ENCODE results near the gene ARRB1.

The ARRB1 gene

GRCh38 chr11:75301601-75302345, 49.7 kb downstream of the ARRB1 start:
- in situ Hi-C loops (cut with MboI; ENCODE audit: low sequenced_read_pairs) = no loop called here
- Histone ChIP-seq H3K27me3 (ENCODE audit: low read depth) (no peaks in the 10 kb centered on the region), H3K36me3 (replicated peaks) (no peaks in the 10 kb centered on the region), H3K4me3 (no peak overlapping the region), H3K9me3 (no peaks in the 10 kb centered on the region), H3K4me1 (no peaks in the 10 kb centered on the region)
- DNase-seq (ENCODE audit: low spot score in 2 of 2) = no peak

GRCh38 chr11:75301131-75301530, 50.3 kb downstream of the ARRB1 start:
- in situ Hi-C loops (cut with MboI; ENCODE audit: low sequenced_read_pairs) = no loop called here
- H3K9me3 ChIP-seq = no peaks in the 10 kb centered on the region
- no peaks in the 10 kb centered on the region for H3K36me3 ChIP-seq (replicated peaks)
- no peaks in the 10 kb centered on the region for H3K4me1 ChIP-seq
- no peaks in the 10 kb centered on the region for H3K27me3 ChIP-seq (ENCODE audit: low read depth)
- no peak overlapping the region for H3K4me3 ChIP-seq
- no peak for DNase-seq (ENCODE audit: low spot score in 2 of 2)

GRCh38 chr11:75298976-75299260, 52.5 kb downstream of the ARRB1 start:
- in situ Hi-C loops (cut with MboI; ENCODE audit: low sequenced_read_pairs) = no loop called here
- H3K4me1 ChIP-seq = no peaks in the 10 kb centered on the region
- no peak overlapping the region for H3K4me3 ChIP-seq
- no peaks in the 10 kb centered on the region for H3K9me3 ChIP-seq
- no peak for DNase-seq (ENCODE audit: low spot score in 2 of 2)
- H3K36me3 ChIP-seq (replicated peaks) = no peaks in the 10 kb centered on the region
- H3K27me3 ChIP-seq (ENCODE audit: low read depth) = no peaks in the 10 kb centered on the region

- Histone ChIP-seq H3K36me3 (replicated peaks) (no peaks in the 10 kb centered on the region), H3K27me3 (ENCODE audit: low read depth) (no peaks in the 10 kb centered on the region), H3K4me3 (no peak overlapping the region), H3K9me3 (no peaks in the 10 kb centered on the region), H3K4me1 (no peaks in the 10 kb centered on the region)
- in situ Hi-C loops (cut with MboI; ENCODE audit: low sequenced_read_pairs) = no loop called here
- DNase-seq (ENCODE audit: low spot score in 2 of 2) = no peak
These were observed 53.1 kb downstream of the ARRB1 start for GRCh38 chr11:75298191-75298975.

- H3K4me3 ChIP-seq = no peak overlapping the region
- no peaks in the 10 kb centered on the region for H3K9me3 ChIP-seq
- no peaks in the 10 kb centered on the region for H3K4me1 ChIP-seq
- in situ Hi-C loops (cut with MboI; ENCODE audit: low sequenced_read_pairs) = no loop called here
- no peak for DNase-seq (ENCODE audit: low spot score in 2 of 2)
- no peaks in the 10 kb centered on the region for H3K27me3 ChIP-seq (ENCODE audit: low read depth)
- no peaks in the 10 kb centered on the region for H3K36me3 ChIP-seq (replicated peaks)
These were observed 57.6 kb downstream of the ARRB1 start for GRCh38 chr11:75293903-75294302.

- in situ Hi-C loops (cut with MboI; ENCODE audit: low sequenced_read_pairs) = no loop called here
- no peaks in the 10 kb centered on the region for H3K36me3 ChIP-seq (replicated peaks)
These were observed 58.5 kb downstream of the ARRB1 start for GRCh38 chr11:75292943-75293342.

GRCh38 chr11:75291741-75292140, 59.7 kb downstream of the ARRB1 start:
- Histone ChIP-seq H3K27me3 (ENCODE audit: low read depth) (no peaks in the 10 kb centered on the region), H3K36me3 (replicated peaks) (no peaks in the 10 kb centered on the region), H3K9me3 (no peaks in the 10 kb centered on the region), H3K4me3 (no peak overlapping the region), H3K4me1 (no peaks in the 10 kb centered on the region)
- in situ Hi-C loops (cut with MboI; ENCODE audit: low sequenced_read_pairs) = no loop called here
- no peak for DNase-seq (ENCODE audit: low spot score in 2 of 2)

More at GRCh38 chr11:75292943-75293342, 58.5 kb downstream of the ARRB1 start:
- Histone ChIP-seq H3K9me3 (no peaks in the 10 kb centered on the region), H3K27me3 (ENCODE audit: low read depth) (no peaks in the 10 kb centered on the region), H3K4me3 (no peak overlapping the region), H3K4me1 (no peaks in the 10 kb centered on the region)
- no peak for DNase-seq (ENCODE audit: low spot score in 2 of 2)

GRCh38 chr11:75289919-75290318, 61.5 kb downstream of the ARRB1 start:
- no peak overlapping the region for H3K4me3 ChIP-seq
- H3K4me1 ChIP-seq = no peaks in the 10 kb centered on the region
- in situ Hi-C loops (cut with MboI; ENCODE audit: low sequenced_read_pairs) = no loop called here
- no peaks in the 10 kb centered on the region for H3K36me3 ChIP-seq (replicated peaks)
- no peaks in the 10 kb centered on the region for H3K9me3 ChIP-seq
- DNase-seq (ENCODE audit: low spot score in 2 of 2) = no peak
- H3K27me3 ChIP-seq (ENCODE audit: low read depth) = no peaks in the 10 kb centered on the region

GRCh38 chr11:75289511-75289760, 62.0 kb downstream of the ARRB1 start:
- Histone ChIP-seq H3K27me3 (ENCODE audit: low read depth) (no peaks in the 10 kb centered on the region), H3K9me3 (no peaks in the 10 kb centered on the region), H3K4me3 (no peak overlapping the region), H3K4me1 (no peaks in the 10 kb centered on the region), H3K36me3 (replicated peaks) (no peaks in the 10 kb centered on the region)
- in situ Hi-C loops (cut with MboI; ENCODE audit: low sequenced_read_pairs) = no loop called here
- no peak for DNase-seq (ENCODE audit: low spot score in 2 of 2)

- H3K9me3 ChIP-seq = no peaks in the 10 kb centered on the region
- no peaks in the 10 kb centered on the region for H3K36me3 ChIP-seq (replicated peaks)
- no peaks in the 10 kb centered on the region for H3K27me3 ChIP-seq (ENCODE audit: low read depth)
- in situ Hi-C loops (cut with MboI; ENCODE audit: low sequenced_read_pairs) = no loop called here
- H3K4me3 ChIP-seq = no peak overlapping the region
- no peaks in the 10 kb centered on the region for H3K4me1 ChIP-seq
- no peak for DNase-seq (ENCODE audit: low spot score in 2 of 2)
These were observed 63.9 kb downstream of the ARRB1 start for GRCh38 chr11:75287579-75287978.

- no peak overlapping the region for H3K4me3 ChIP-seq
- H3K27me3 ChIP-seq (ENCODE audit: low read depth) = no peaks in the 10 kb centered on the region
- in situ Hi-C loops (cut with MboI; ENCODE audit: low sequenced_read_pairs) = no loop called here
- H3K4me1 ChIP-seq = no peaks in the 10 kb centered on the region
- no peak for DNase-seq (ENCODE audit: low spot score in 2 of 2)
- H3K9me3 ChIP-seq = no peaks in the 10 kb centered on the region
- no peaks in the 10 kb centered on the region for H3K36me3 ChIP-seq (replicated peaks)
These were observed 64.5 kb downstream of the ARRB1 start for GRCh38 chr11:75286826-75287465.

GRCh38 chr11:75285776-75286360, 65.6 kb downstream of the ARRB1 start:
- in situ Hi-C loops (cut with MboI; ENCODE audit: low sequenced_read_pairs) = no loop called here
- DNase-seq (ENCODE audit: low spot score in 2 of 2) = no peak
- Histone ChIP-seq H3K4me3 (no peak overlapping the region), H3K4me1 (no peaks in the 10 kb centered on the region), H3K27me3 (ENCODE audit: low read depth) (no peaks in the 10 kb centered on the region), H3K36me3 (replicated peaks) (no peaks in the 10 kb centered on the region), H3K9me3 (no peaks in the 10 kb centered on the region)

- in situ Hi-C loops (cut with MboI; ENCODE audit: low sequenced_read_pairs) = no loop called here
- no peaks in the 10 kb centered on the region for H3K27me3 ChIP-seq (ENCODE audit: low read depth)
- no peaks in the 10 kb centered on the region for H3K4me1 ChIP-seq
- DNase-seq (ENCODE audit: low spot score in 2 of 2) = no peak
- no peak overlapping the region for H3K4me3 ChIP-seq
- H3K36me3 ChIP-seq (replicated peaks) = no peaks in the 10 kb centered on the region
- no peaks in the 10 kb centered on the region for H3K9me3 ChIP-seq
These were observed 68.0 kb downstream of the ARRB1 start for GRCh38 chr11:75283391-75283931.
